SK-N-SH treated with all-trans-retinoic acid at 6 μM for 48 hours (cell line): ENCODE results near the gene DLG5.

Experiments used
- ATAC-seq: fragments of 200-7000 bp; cut with Tn5 transposase; 3 replicates; pipeline ENCODE4 v1.9.1; 2020; ENCODE audit warnings: mild to moderate bottlenecking, moderate library complexity
- ARNTL ChIP-seq: fragments of 450-650 bp; formaldehyde crosslinking; IDR thresholded peaks from 2 replicates; pipeline ENCODE4 v1.5.0; 2020; ENCODE audit warnings: low read depth, mild to moderate bottlenecking, moderate library complexity, borderline replicate concordance
- BACH2 ChIP-seq: fragments of 250-450 bp; sonication (Bioruptor Pico); IDR thresholded peaks from 2 replicates; pipeline ENCODE4 v1.9.0; 2021; ENCODE audit warnings: mild to moderate bottlenecking, borderline replicate concordance
- CSDC2 ChIP-seq: fragments of 250-450 bp; sonication (Bioruptor Pico); IDR thresholded peaks from 2 replicates; pipeline ENCODE4 v1.5.0; 2020; ENCODE audit warnings: mild to moderate bottlenecking, moderate library complexity
- ESRRG ChIP-seq: fragments of 250-450 bp; sonication (Bioruptor Pico); IDR thresholded peaks from 2 replicates; pipeline ENCODE4 v1.6.1; 2021; ENCODE audit warnings: mild to moderate bottlenecking
- GLIS3 ChIP-seq: fragments of 250-450 bp; sonication (Bioruptor Pico); IDR thresholded peaks from 2 replicates; pipeline ENCODE4 v1.5.0; 2020; ENCODE audit warnings: mild to moderate bottlenecking, moderate library complexity
- ISL1 ChIP-seq: fragments of 250-450 bp; sonication (Bioruptor Pico); IDR thresholded peaks from 2 replicates; pipeline ENCODE4 v2.1.2; 2022; ENCODE audit warnings: mild to moderate bottlenecking, moderate library complexity
- OSR1 ChIP-seq: fragments of 250-450 bp; sonication (Bioruptor Pico); IDR thresholded peaks from 2 replicates; pipeline ENCODE4 v1.8.0; 2022; ENCODE audit warnings: moderate library complexity, mild to moderate bottlenecking, inconsistent platforms
- PPARA ChIP-seq: fragments of 250-450 bp; sonication (Bioruptor Pico); IDR thresholded peaks from 2 replicates; pipeline ENCODE4 v1.5.0; 2020; ENCODE audit warnings: mild to moderate bottlenecking, borderline replicate concordance
- RARB ChIP-seq: fragments of 250-450 bp; sonication (Bioruptor Pico); IDR thresholded peaks from 2 replicates; pipeline ENCODE4 v1.8.0; 2021; ENCODE audit warnings: mild to moderate bottlenecking, moderate library complexity
- SNAI2 ChIP-seq: fragments of 250-450 bp; sonication (Bioruptor Pico); IDR thresholded peaks from 2 replicates; pipeline ENCODE4 v1.5.0; 2020; ENCODE audit warnings: mild to moderate bottlenecking, moderate library complexity
- TCF4 ChIP-seq: fragments of 250-450 bp; sonication (Bioruptor Pico); IDR thresholded peaks from 2 replicates; pipeline ENCODE4 v1.8.0; 2021; ENCODE audit warnings: mild to moderate bottlenecking, moderate library complexity, borderline replicate concordance
- TOX ChIP-seq: fragments of 250-450 bp; sonication (Bioruptor Pico); IDR thresholded peaks from 2 replicates; pipeline ENCODE4 v1.8.0; 2021; ENCODE audit warnings: mild to moderate bottlenecking, moderate library complexity, borderline replicate concordance
- ZC3H10 ChIP-seq: fragments of 250-450 bp; sonication (Bioruptor Pico); IDR thresholded peaks from 2 replicates; pipeline ENCODE4 v1.5.1; 2021; ENCODE audit warnings: mild to moderate bottlenecking, moderate library complexity
- ZFP3 ChIP-seq: fragments of 250-450 bp; sonication (Bioruptor Pico); IDR thresholded peaks from 2 replicates; pipeline ENCODE4 v1.5.0; 2020; ENCODE audit warnings: mild to moderate bottlenecking, moderate library complexity
- ZFP30 ChIP-seq: fragments of 450-650 bp; formaldehyde crosslinking; IDR thresholded peaks from 2 replicates; pipeline ENCODE4 v1.5.0; 2022; ENCODE audit warnings: mild to moderate bottlenecking, moderate library complexity
- ZNF565 ChIP-seq: fragments of 450-650 bp; formaldehyde crosslinking; conservative IDR thresholded peaks from 2 replicates; pipeline ENCODE4 v1.5.0; 2020; ENCODE audit warnings: low read depth, mild to moderate bottlenecking, moderate library complexity
- ZNF70 ChIP-seq: fragments of 450-650 bp; formaldehyde crosslinking; IDR thresholded peaks from 2 replicates; pipeline ENCODE4 v1.5.0; 2020; ENCODE audit warnings: mild to moderate bottlenecking, moderate library complexity
- ZNF8 ChIP-seq: fragments of 450-650 bp; formaldehyde crosslinking; IDR thresholded peaks from 2 replicates; pipeline ENCODE4 v1.5.0; 2020; ENCODE audit warnings: mild to moderate bottlenecking, moderate library complexity
- TF ChIP-seq, protein P1 (sequence below): fragments of 250-450 bp; sonication (Bioruptor Pico); IDR thresholded peaks from 2 replicates; pipeline ENCODE4 v1.8.0; 2020; ENCODE audit warnings: mild to moderate bottlenecking, moderate library complexity, borderline replicate concordance
- TF ChIP-seq, protein P2 (sequence below): fragments of 250-450 bp; sonication (Bioruptor Pico); IDR thresholded peaks from 2 replicates; pipeline ENCODE4 v1.8.0; 2021; ENCODE audit warnings: low read depth, mild to moderate bottlenecking, moderate library complexity, borderline replicate concordance
- TF ChIP-seq, protein P3 (sequence below): fragments of 250-450 bp; sonication (Bioruptor Pico); IDR thresholded peaks from 2 replicates; pipeline ENCODE4 v1.5.0; 2020; ENCODE audit warnings: mild to moderate bottlenecking, moderate library complexity
- TF ChIP-seq, protein P4 (sequence below): fragments of 250-450 bp; sonication (Bioruptor Pico); IDR thresholded peaks from 2 replicates; pipeline ENCODE4 v1.5.1; 2020; ENCODE audit warnings: low read depth, mild to moderate bottlenecking, moderate library complexity
- TF ChIP-seq, protein P5 (sequence below): fragments of 250-450 bp; sonication (Bioruptor Pico); IDR thresholded peaks from 2 replicates; pipeline ENCODE4 v1.5.1; 2021; ENCODE audit warnings: mild to moderate bottlenecking, moderate library complexity

The DLG5 gene

DNA sequence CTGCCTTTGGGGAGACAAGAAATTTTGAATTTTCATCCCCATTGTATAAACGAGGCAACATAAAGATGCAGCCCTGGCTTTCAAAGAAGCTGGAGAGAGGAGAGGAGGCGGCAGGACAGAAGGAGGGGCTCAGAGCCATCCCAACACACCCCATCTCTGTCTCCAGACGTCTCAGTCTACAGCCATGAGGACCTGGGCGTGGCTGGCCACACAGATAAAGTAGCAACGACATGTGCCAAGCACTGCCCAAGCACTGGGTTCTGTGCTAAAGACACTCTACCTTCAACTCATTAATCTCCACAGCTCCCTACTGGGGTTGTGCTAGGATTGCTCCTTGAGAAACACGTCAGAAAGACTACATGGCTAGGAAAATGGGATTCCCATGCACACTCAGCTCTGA lies 65.2 kb downstream of the DLG5 start:
- no peak for ATAC-seq
- TF ChIP-seq BACH2 (CRISPR knock-in tag) (no peak), SNAI2 (CRISPR knock-in tag) (no peak), ZNF565 (CRISPR knock-in tag) (no peak), ZNF70 (CRISPR knock-in tag) (no peak), ISL1 (CRISPR knock-in tag) (no peak), GLIS3 (CRISPR knock-in tag) (no peak), CSDC2 (no peak), RARB (CRISPR knock-in tag) (no peak), ZFP30 (CRISPR knock-in tag) (no peak), ARNTL (CRISPR knock-in tag) (no peak)
- TF ChIP-seq, protein P1, sequence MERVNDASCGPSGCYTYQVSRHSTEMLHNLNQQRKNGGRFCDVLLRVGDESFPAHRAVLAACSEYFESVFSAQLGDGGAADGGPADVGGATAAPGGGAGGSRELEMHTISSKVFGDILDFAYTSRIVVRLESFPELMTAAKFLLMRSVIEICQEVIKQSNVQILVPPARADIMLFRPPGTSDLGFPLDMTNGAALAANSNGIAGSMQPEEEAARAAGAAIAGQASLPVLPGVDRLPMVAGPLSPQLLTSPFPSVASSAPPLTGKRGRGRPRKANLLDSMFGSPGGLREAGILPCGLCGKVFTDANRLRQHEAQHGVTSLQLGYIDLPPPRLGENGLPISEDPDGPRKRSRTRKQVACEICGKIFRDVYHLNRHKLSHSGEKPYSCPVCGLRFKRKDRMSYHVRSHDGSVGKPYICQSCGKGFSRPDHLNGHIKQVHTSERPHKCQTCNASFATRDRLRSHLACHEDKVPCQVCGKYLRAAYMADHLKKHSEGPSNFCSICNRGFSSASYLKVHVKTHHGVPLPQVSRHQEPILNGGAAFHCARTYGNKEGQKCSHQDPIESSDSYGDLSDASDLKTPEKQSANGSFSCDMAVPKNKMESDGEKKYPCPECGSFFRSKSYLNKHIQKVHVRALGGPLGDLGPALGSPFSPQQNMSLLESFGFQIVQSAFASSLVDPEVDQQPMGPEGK = no peak
- TF ChIP-seq, protein P2, sequence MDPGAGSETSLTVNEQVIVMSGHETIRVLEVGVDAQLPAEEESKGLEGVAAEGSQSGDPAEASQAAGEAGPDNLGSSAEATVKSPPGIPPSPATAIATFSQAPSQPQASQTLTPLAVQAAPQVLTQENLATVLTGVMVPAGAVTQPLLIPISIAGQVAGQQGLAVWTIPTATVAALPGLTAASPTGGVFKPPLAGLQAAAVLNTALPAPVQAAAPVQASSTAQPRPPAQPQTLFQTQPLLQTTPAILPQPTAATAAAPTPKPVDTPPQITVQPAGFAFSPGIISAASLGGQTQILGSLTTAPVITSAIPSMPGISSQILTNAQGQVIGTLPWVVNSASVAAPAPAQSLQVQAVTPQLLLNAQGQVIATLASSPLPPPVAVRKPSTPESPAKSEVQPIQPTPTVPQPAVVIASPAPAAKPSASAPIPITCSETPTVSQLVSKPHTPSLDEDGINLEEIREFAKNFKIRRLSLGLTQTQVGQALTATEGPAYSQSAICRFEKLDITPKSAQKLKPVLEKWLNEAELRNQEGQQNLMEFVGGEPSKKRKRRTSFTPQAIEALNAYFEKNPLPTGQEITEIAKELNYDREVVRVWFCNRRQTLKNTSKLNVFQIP (CRISPR knock-in tag) = no peak

DNA sequence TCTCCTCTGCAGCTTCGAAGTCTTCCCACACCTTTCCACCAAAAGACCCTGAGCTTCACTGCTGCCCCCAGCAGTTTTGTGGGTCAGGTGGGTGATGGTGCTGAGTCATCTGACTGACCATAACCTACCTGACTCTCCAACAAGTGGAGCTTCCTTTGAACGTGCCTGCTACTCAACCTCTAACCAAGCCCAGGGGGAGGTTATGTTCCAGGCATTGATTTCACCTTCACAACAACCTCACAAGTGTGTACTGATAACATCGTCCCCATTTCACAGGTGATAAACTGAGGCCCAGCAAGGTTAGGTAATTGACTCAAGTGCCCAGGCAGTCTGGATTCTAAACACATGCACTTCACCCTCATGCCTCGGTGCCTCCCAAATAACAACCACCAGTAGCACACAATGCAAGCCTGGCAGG lies 66.7 kb downstream of the DLG5 start:
- TF ChIP-seq ZNF70 (CRISPR knock-in tag) = no peak
- no peak for TF ChIP-seq TCF4 (CRISPR knock-in tag)
- no peak for TF ChIP-seq CSDC2
- TF ChIP-seq ARNTL (CRISPR knock-in tag) = no peak
- no peak for TF ChIP-seq TOX (CRISPR knock-in tag)
- TF ChIP-seq BACH2 (CRISPR knock-in tag) = no peak
- no peak for TF ChIP-seq PPARA
- TF ChIP-seq ZC3H10 (CRISPR knock-in tag) = no peak
- TF ChIP-seq, protein P3, sequence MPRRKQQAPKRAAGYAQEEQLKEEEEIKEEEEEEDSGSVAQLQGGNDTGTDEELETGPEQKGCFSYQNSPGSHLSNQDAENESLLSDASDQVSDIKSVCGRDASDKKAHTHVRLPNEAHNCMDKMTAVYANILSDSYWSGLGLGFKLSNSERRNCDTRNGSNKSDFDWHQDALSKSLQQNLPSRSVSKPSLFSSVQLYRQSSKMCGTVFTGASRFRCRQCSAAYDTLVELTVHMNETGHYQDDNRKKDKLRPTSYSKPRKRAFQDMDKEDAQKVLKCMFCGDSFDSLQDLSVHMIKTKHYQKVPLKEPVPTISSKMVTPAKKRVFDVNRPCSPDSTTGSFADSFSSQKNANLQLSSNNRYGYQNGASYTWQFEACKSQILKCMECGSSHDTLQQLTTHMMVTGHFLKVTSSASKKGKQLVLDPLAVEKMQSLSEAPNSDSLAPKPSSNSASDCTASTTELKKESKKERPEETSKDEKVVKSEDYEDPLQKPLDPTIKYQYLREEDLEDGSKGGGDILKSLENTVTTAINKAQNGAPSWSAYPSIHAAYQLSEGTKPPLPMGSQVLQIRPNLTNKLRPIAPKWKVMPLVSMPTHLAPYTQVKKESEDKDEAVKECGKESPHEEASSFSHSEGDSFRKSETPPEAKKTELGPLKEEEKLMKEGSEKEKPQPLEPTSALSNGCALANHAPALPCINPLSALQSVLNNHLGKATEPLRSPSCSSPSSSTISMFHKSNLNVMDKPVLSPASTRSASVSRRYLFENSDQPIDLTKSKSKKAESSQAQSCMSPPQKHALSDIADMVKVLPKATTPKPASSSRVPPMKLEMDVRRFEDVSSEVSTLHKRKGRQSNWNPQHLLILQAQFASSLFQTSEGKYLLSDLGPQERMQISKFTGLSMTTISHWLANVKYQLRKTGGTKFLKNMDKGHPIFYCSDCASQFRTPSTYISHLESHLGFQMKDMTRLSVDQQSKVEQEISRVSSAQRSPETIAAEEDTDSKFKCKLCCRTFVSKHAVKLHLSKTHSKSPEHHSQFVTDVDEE (CRISPR knock-in tag) = no peak
- no peak for TF ChIP-seq GLIS3 (CRISPR knock-in tag)
- TF ChIP-seq ZNF565 (CRISPR knock-in tag) = no peak
- TF ChIP-seq ZNF8 (CRISPR knock-in tag) = no peak
- TF ChIP-seq ZFP3 (CRISPR knock-in tag) = no peak
- no peak for TF ChIP-seq SNAI2 (CRISPR knock-in tag)
- TF ChIP-seq OSR1 (CRISPR knock-in tag) = no peak
- TF ChIP-seq, protein P4, sequence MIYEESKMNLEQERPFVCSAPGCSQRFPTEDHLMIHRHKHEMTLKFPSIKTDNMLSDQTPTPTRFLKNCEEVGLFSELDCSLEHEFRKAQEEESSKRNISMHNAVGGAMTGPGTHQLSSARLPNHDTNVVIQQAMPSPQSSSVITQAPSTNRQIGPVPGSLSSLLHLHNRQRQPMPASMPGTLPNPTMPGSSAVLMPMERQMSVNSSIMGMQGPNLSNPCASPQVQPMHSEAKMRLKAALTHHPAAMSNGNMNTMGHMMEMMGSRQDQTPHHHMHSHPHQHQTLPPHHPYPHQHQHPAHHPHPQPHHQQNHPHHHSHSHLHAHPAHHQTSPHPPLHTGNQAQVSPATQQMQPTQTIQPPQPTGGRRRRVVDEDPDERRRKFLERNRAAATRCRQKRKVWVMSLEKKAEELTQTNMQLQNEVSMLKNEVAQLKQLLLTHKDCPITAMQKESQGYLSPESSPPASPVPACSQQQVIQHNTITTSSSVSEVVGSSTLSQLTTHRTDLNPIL (CRISPR knock-in tag) = no peak
- TF ChIP-seq RARB (CRISPR knock-in tag) = no peak
- no peak for TF ChIP-seq ESRRG
- TF ChIP-seq, protein P5, sequence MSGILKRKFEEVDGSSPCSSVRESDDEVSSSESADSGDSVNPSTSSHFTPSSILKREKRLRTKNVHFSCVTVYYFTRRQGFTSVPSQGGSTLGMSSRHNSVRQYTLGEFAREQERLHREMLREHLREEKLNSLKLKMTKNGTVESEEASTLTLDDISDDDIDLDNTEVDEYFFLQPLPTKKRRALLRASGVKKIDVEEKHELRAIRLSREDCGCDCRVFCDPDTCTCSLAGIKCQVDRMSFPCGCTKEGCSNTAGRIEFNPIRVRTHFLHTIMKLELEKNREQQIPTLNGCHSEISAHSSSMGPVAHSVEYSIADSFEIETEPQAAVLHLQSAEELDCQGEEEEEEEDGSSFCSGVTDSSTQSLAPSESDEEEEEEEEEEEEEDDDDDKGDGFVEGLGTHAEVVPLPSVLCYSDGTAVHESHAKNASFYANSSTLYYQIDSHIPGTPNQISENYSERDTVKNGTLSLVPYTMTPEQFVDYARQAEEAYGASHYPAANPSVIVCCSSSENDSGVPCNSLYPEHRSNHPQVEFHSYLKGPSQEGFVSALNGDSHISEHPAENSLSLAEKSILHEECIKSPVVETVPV (CRISPR knock-in tag) = no peak
- TF ChIP-seq ZFP30 (CRISPR knock-in tag) = no peak

More for the DNA sequence above, 66.7 kb downstream of the DLG5 start:
- ATAC-seq = no peak
